ENCODE measurements around the gene PDCD5.

The PDCD5 gene

DNA sequence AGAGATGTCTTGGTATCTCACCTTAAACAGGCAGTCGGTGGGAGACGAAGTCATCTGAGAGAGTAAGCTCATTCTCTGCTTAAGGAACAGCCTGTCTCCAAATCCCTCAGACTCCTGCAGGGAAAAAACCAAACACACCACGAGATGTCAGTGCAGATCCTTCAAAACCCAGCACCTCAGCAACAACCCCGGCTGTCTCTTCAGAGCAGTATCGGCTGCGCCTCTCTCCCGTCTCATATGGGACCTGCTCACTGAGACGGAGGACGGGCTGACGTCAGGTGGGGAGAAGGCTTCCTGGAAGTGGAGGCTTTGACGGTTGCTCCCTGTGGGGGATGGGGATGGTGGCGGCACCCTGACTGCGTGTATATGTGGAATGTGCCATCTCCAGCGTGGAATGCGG lies 50.4 kb downstream of the PDCD5 start:
- no peak for DNase-seq (ENCODE audit: low spot score)
